Esophagus mucosa (tissue), 1 donor: ENCODE results near the gene PLCL2. TPM values are rescaled to one million over a fixed set of nuclear protein-coding genes. Genes with fewer than 3 reads are reported as not detected.

ENCODE experiments used
- ATAC-seq: fragments of 200-7000 bp; cut with Tn5 transposase; one replicate; pipeline ENCODE4 v1.9.1; 2020
- total RNA-seq: library from RNA; stranded (reverse); gene quantifications from one replicate; pipeline ENCODE4 v1.2.4, GENCODE V29; 2023
- donor health status: DM: yes; HTN: yes; CAD: no.

The PLCL2 gene
- total RNA-seq, 1 donor from 2014 or later = 0.80 TPM

DNA sequence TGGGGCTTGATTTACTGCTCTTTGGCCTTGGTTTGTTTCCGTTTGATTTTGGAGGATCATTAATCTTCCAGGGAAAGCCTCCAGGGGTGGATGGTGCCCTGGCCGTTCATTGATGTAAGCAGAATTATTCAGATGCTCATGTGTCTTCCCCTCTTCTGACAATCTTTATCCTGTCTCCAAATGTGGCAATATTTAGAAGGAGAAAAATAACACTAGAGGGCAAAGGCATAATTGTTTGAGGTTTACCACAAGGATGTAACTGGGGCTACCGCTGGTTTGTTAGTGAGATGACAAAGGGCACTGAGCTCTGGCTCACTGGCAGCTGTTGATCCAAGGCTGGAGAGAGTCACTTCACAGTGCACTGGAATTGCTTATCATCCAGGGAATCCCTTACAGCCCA is 18.2 kb upstream of the PLCL2 start:
- ATAC-seq = no peak

DNA sequence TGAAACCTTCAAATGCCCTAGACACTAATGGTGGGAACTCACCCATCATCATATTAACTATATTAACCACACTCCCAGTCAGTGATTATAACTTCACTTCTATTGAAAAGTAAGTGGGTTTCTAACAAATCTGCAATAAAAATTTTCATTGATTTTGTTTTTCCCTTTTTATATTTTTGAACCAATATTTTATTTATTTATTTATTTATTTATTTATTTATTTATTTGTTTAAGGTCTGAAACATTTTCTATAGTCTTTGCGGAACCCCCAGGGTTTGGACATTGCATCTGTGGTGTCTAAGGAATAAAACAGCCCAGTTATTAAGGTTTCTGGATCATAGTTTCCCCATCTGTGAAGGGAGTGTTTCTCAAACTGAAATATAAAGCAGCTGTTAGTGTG is 16.2 kb upstream of the PLCL2 start:
- ATAC-seq = no peak

DNA sequence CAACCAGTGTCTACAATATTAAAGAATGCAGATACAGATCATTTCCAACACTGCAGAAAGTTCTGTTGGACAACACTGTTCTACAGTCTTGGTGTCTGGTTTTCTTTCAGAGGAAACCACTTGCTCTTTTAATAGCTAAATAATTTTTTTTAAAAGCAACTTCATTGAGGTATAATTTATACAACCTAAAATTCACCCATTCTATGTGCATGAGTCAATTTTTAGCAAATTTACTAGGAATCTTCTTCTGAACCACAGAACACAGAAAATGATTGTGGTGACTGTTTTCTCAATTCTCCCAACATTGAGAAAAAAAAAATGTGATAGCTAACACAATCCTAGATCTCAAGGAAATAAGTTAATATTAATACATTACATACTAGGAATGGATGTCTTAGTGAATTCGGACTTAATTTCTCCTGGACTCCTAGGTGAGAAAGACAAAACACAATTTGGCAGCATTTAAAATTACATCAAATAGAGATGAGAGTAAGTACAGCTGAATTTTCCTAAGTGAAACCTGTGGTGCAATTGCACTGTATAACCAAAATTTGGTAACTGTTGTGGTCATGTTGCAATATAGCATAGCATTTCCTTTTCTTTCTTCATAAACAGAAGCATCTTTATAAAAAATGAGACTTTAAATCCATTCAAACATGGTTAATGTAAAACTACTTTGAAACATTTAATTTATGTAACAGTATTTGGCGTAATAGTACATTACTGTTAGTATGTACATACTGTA is 15.3 kb upstream of the PLCL2 start:
- no peak for ATAC-seq

DNA sequence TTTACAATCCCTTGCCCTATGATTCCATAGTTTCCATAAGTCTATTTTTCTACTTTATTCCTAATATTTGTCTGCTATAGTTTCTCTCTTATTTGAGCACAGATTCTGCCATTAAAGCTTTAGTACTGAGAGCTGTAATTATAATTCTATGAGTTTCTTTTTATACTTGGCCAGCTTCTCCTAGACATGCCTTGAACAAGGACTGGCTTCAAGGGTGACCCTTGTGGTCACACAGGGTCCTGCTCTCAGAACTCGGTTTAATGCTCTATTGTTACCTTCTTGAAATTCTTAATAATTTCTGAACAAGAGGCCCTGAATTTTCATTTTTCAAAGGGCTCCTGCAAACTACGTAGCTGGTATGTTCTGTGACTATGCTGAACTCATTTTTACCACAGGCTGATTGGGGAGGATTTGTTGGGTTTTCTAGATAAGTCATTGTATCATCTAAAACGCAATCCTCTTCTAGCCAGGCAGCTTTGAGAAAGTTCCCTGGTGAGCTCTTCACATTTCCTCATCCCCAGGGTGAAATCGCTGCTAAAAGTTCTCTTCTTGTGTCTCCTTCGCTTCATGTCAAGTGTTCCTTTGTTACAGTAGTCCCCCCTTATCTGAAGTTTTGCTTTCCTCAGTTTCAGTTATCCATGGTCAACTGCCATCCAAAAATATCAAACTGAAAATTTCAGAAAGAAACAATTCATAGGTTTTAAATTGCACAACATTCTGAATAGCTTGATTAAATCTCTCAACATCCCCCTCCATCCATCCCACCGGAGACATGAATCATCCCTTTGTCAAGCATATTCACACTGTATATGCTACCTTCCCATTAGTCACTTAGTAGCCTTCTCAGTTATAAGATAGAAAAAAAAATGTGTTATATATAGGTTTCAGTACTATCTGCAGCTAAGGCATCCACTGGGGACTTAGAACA is 12.6 kb upstream of the PLCL2 start:
- no peak for ATAC-seq

DNA sequence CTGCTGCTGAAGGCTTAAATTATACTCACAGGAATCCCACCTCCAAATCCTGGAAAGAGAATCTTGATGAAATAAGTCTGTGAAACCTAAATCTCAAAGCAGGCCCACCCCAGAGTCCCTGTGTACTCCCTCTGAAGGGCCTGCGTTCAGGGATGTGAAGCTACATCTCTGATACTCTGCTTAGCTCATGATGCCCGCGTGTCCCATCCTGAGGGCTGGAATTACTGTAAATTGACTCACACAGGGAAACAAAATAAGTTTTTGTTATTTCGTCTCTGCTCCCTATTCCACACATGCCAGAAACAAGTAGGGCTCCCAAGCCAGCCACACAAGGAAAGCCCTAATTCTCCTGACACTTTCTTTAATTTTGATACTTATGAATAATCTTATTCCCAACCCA is 10.9 kb upstream of the PLCL2 start:
- no peak for ATAC-seq

DNA sequence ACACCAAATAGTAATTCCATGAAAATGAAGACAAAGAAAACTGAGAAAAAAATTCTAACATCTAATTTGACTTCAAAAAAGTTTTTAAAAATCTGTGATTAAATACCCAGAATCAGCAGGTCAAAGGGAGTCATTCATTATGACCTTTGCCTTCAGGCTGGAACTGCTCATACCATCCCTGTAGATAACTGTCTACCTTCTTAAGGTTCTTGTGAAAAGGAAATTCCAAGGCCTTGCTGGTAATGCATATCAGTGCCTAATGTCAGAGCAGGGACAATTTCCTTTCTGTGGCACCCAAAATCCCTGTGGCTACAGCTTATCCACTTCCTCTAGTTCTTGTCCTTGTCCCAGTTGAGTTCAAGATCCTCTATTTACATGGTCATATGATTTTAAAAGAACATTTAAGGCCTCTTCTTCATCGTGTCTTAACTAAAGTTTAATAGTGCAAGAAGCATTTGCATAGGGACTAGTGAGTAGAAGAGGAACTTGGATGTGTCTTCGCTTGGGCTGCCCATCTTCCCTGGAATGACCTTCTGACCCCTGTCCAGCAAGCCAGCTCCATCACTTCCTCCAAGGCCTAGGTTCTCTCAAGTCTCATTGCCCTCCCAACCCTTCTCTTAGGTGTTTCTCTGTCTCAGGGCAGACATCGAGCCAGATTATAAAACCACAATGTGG is 8.7 kb upstream of the PLCL2 start:
- ATAC-seq = no peak

DNA sequence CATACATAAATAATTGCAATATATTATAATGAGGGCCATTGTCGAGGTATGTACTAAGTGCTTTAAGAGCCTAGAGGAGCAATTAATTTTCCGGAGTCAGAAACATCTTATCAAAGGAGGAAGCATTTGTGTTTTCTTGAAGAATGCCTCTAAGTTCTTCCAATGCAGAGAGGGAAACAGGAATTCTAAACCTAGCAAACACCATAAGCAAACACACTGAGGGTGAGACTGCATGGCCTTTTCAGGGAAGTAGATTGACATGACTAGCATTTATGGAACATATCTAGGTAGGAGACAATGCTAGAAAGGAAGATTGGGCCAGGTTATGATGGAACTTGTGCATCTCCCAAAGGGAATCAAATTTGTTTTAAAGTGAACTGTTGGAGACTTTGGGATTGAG is 7.2 kb upstream of the PLCL2 start:
- ATAC-seq = no peak

DNA sequence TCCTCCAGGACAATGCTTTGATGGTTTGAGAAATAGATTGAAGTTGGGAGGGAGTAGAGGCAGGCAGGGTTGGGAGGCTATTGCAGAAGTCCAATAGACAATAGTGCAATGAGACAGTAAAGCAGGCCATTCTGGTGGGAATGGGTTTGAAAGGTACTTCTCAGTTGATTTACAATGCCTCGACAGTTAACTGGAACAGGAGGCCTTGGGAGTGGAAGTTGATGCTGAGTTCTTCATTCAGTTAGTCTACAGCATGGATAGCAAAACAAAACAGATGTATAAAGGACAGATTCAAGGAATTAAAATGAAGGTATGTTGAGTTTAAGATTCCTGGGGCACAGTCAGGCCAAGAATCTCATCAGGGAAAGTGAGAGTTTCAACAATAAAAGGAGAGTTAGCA is 6.8 kb upstream of the PLCL2 start:
- ATAC-seq = no peak

DNA sequence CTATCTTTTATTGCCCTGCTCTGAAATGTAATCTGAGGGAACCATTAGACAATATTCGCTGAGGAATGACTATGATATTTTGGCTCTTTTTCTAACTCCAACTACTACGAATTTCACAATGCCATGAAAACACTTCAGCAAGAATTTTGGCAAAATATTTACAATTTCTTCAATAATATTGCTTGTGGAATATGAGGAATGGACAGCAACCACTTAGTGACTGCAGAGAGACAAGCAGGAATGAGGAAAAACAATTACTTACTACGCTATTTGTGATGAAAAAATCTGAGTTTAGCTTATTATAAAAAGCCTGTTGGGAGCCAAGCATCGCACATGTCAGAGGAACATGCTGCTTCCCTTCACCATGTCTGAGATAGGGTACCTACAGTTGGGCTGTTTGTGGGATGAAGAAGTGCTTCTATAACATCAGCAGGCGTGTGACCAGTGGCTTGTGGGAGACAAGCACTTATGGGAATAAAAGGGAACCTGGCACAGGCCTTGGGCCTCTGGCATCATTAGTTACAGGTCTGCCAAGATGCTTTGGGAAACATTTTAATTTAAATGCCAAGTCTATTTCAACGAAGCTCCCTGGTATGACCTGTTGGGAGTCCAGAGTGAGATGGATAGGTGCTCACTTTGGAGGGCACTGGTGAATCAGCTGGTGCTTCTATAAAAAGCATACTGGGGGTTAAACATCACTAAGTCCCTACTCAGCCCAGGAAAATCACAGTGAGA is 2.7 kb upstream of the PLCL2 start:
- no peak for ATAC-seq

DNA sequence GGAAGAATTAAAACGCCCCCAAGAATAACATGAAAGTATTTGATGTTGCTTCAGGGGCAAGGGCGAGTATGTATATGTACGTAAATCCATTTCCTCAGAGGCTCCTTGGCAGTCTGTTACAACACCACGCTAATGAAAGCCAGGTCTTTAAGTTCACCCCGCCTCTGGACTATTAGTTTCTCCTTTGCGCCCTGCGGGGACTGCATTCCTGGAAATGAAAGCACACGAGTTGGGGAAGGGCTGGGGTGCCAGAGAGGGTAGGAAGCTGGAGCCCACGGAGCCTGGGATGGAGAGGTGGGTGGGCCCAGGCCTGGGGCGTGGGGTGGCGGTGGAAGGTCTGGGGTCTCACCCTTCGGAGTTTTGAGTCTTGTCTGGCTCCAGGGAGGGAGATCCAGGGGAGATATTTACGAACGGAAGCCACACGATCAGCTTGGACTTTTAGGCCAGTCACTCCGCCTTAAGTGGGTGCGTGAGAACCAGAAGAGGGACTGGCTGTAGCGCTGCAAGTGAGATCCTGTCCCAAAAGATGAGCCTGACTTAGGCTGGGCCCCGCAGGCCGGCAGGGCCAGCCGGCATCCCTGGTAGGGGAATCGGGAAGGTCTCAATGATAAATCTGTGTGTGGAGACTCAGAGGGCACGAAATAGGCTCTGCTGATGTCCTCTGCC is 1.6 kb upstream of the PLCL2 start:
- ATAC-seq = no peak

DNA sequence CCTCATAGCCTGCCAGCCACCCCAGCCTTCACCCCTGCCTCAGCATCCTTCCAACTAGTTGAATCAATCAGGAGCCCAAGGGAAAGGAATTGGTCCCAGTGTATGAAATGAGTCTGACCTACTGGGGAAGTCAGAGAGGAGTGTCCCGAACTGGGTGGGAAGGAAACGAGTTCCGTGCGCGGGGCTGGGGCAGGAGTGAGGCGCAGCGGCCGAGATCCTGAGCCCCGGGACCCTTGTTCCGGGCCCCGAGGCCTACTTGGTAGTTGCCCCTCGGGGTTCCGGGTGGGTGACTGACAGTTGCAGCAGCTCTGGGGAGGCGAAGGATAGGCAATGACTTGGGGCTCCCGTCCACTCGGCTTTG is 1.1 kb upstream of the PLCL2 start:
- ATAC-seq = no peak

DNA sequence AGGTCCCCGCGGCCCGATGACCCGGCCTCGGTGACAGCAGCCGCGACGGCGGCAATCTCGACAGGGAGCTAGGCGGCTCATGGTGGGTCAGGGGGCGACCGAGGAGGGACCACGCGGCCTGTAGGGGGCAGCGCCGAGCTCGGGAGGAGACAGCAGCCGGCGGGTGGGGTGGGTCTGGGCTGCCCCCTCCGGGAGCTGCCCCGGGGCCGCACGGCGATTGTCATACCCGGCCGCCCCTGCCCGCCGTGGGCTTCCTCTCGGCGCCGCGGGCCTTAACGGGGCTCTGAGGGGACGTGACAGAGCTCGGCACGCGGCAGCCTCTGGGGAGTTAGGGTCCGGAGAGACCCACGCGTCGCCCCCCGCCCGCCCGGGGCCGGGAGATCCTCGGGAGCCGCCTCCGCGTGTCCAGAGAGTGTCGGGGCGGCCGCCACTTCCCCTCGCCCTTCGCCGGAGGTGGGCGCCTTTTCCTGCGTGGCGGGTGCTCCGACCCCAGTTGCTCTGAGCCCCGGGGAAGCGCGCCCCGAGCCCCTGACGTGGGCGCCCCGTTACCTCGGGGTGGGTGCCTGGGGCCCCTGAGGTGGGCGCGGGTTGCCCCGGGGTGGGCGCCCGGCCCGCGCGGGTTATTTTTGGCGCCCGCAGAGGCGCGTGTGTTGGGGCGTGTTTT is 539 bp upstream of the PLCL2 start:
- peak; percentile 66 for ATAC-seq

DNA sequence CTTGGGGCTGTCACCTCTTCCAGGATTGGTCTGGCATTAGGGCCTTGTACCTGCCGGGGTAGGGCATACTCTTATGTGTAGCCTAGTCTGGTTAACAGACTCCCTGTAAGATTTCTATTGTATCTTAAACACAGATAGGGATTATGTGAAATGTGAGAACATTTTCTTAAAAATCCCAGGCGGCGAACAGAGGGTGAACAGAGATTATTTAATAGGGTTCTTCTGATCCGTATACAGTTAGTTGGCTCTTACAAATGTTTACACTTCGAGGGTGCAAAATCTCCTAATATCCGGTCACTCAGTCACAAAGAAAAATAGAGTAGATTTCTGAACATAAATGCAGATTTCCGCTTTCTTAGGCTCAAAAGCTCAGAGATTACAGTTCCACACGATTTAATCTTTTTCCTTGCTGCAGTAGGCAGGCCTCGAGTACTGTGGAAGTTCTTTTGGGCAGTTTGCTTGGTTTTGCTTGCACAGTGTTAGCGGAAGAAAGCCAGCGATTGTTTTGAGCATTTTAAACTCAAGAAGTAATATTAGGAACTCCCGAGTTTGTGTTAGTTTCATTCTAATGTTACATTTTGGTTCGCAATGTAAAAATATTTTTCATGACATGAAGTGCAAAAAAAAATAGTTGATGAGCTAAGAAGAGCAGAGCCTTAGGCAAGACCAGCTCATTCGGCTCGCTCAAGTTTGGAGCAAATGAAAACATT is 993 bp downstream of the PLCL2 start:
- ATAC-seq = peak; percentile 42

DNA sequence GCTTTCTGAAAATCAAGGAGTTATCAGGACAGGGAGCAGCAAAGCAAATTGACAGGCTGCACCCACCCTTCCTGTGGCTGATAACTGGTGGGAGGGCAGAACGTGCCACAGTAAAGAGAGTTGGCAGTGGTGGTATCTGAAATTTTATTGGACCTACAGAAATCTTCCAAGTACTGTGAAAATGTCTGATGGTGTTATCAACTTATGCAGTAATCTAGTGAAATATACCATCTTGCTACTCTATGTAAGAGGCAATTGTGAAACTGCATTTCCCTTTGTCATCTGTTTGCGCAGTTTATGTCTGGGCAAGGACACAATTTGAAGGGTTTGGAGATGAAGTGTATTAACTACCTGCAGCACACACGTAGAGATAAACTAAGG is 1.5 kb downstream of the PLCL2 start:
- no peak for ATAC-seq

DNA sequence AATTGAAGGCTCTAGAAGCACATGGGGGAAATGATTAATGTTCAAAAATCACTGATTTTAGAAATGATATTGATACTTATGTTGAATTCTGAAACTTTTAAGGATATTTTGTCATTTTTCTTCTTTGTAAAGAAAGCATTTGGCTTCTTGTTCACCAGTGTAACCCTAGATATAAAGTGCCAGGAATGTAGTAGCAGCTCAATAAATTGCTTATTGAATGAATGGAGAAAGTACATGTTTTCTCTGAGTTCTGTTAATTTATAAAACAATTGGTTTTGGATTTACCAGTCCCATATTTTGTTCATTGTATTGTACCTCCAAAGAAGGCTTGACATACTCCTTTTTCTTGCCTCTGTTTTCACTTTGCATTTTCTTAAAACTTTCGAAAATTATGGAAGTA is 2.4 kb downstream of the PLCL2 start:
- no peak for ATAC-seq

DNA sequence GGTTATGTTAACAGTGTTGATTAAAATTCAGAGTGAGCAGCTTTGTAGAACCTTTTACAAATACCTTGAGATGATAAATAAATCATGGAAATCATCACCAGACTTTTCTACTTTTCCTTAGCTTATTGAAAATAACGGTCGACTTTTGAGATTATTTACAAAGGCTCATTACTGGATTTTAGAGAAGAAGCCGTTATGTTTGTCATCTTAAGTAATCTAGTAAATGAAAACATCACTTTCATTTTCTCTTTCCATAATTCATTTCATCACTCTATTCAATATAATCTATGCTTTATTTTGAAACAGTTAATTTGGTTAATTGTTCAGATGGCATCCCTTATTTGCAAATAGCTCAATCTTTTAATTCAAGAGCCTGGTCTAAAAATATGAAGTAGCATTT is 3.6 kb downstream of the PLCL2 start:
- no peak for ATAC-seq

DNA sequence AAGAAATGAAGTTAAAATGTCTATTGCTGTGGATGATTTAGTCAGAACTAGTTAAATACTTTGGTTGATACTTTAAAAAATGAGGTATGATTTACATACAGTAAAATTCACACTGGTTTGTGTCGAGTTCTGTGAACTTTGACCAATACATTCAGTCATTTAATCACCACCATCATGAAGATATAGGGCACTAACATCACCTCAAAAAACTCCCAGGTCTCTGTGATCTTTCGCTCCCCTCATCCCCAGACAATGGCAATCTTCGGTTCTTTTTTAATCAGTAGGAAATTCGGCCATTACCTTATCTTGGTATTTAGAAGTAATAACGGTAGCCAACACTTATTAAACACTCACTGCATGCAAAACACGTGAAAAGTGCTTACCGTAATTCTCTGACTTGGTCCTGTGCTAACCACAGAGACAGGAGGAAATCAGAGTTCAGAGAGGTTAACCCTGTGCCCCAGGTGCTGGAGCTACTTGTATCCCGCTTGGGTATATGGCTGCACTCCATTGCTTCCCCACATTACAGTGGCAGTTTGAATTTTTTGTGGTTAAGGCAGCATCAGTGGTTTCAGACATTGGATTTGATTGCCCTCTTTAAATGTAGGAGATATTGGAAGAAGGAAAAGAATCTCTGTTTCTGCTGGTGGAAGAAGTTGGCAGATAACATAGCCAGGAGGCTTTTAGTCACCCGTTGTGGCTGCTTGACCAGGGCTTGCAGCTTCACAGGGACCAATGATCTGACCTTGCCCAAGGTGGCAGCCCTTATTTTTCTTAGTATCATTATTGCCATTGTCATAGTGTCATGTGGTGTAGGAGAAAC is 4.2 kb downstream of the PLCL2 start:
- no peak for ATAC-seq

DNA sequence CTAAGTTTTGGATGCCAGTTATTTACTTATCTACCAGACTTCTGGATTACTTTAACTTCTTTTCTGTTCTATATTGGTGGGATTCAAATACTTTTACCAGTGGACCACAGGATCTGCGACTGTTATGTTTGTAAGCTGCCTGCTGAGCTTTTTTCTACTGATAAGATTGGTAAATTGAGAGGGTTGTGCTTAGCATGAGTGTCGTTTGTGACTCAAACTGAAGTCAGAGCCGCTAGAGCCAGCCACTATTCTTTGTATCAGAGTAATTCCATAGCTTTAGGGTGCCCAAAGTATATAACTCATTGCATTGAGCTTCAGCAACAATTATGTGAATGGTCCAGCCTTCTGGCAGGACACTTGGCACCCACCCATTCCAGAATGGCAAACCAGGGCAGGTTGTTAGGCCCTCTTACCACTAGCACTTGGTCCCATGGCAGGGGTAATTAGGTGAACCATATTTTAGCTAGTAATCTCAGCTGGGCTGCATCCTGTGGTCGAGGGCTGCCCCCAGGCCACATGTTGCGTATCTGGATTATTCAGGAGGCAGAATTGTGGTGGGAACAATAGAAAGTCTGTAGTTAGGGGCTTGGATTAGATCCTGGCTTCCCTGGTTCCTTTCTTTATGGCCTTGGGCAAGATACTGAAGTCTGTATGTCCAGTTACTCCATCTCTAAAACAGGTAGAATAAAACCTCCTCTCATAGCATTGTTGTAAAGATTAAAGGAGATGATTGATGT is 6.0 kb downstream of the PLCL2 start:
- ATAC-seq = no peak

DNA sequence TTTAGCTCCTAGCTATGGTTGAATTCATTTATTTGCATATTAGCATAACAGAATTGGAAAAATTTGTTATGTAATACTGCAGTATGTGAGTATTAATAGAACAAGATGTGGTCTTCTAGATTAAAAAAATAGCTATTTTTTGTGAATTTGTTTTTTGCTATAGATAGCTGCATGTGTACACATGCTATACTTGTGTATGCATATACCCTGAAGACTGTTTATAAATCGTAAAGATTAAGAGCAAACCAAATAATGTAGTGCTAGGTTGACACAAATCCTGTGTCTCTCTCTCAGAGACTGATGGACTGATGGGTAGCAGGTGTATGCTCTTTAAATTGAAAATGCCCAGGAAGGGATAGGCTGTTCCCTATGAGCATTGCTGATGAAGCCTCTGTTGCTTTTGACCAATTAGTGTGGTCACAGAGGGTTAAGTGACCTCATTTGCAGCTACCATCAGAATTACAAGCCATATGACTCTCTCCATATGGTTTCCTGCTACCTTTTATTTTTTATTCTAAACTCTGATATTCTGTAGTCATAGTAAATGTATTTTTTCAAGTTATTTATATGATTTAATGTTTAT is 9.0 kb downstream of the PLCL2 start:
- ATAC-seq = no peak
